Stomach (tissue), 4 donors: ENCODE results near the gene CIAO2B.

ENCODE experiments used
- EP300 ChIP-seq: sonication (generic); formaldehyde crosslinking; IDR thresholded peaks from one replicate; pipeline ENCODE4 v1.6.1; 2017; ENCODE audit warnings: antibody characterized with exemption
- TF ChIP-seq, protein P1 (sequence below), 7 experiments: fragments of 450-650 bp in 4 of 7; fragments of 200-600 bp in 3 of 7; sonication (generic) in 3 of 7; IDR thresholded peaks; one replicate each; pipeline ENCODE4 v1.5.1; 2016 to 2019; ENCODE audit warnings: antibody characterized with exemption in 7 of 7, control low read depth in 2 of 7, mild to moderate bottlenecking in 1 of 7

DNA sequence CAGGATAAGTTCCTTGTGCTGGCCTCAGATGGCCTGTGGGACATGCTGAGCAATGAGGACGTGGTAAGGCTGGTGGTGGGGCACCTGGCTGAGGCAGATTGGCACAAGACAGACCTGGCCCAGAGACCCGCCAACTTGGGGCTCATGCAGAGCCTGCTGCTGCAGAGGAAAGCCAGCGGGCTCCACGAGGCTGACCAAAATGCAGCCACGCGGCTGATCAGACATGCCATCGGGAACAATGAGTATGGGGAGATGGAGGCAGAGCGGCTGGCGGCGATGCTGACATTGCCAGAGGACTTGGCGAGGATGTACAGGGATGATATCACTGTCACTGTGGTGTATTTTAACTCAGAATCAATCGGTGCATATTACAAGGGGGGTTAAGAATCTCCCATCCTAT lies 48.7 kb downstream of the CIAO2B start:
- TF ChIP-seq EP300 = no peak
- TF ChIP-seq, protein P1, sequence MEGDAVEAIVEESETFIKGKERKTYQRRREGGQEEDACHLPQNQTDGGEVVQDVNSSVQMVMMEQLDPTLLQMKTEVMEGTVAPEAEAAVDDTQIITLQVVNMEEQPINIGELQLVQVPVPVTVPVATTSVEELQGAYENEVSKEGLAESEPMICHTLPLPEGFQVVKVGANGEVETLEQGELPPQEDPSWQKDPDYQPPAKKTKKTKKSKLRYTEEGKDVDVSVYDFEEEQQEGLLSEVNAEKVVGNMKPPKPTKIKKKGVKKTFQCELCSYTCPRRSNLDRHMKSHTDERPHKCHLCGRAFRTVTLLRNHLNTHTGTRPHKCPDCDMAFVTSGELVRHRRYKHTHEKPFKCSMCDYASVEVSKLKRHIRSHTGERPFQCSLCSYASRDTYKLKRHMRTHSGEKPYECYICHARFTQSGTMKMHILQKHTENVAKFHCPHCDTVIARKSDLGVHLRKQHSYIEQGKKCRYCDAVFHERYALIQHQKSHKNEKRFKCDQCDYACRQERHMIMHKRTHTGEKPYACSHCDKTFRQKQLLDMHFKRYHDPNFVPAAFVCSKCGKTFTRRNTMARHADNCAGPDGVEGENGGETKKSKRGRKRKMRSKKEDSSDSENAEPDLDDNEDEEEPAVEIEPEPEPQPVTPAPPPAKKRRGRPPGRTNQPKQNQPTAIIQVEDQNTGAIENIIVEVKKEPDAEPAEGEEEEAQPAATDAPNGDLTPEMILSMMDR (IDR thresholded peaks at IDR 0.05) = no peak
